ENCODE data around the gene RBBP8NL.

DNA sequence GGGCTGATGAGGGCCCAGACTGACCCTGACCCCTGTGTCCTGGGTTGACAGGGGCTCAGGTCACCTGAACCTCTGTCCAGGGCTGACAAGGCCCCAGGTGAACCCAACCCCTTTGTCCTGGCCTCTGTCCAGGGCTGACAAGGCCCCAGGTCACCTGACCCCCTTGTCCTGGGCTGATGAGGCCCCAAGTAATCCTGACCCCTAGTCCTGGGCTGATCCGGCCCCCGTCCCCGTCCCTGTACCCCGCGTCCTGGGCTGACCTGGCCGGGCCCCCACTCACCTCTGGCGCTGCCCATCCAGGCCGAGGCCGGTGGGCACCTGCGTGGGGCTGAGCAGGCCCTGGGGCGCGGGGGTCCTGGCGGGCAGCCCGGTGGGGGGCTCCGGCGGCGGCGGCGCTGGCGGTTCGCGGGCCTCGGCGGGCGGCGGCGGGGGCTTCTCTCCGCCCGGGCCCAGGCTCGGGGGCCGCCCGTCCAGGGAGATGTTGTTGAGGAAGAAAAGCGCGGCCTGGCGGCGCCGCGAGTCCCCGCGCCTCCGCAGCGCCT is 20.6 kb downstream of the RBBP8NL start:
- TF ChIP-seq POLR2A (IDR thresholded peaks at IDR 0.05; ENCODE audit: low read length) (no peak), GATA1 (IDR thresholded peaks at IDR 0.05; ENCODE audit: low read depth, low read length) (no peak)
